Tibial artery (tissue), 4 donors: ENCODE results near the gene LCN15.
"Not testable (repeated sequence)": the region's sequence is repeated elsewhere in the genome, so short reads cannot be mapped to it uniquely, and the experiment has no call there.

Experiments used
- DNase-seq, 2 donors: peaks; one replicate each; pipeline ENCODE4 v3.0.0-alpha.2; 2019
- H3K27ac ChIP-seq, 2 donors: fragments of 200-600 bp; sonication (generic) in 1 of 2; 1 replicate in 1 of 2; 2 replicates in 1 of 2; pipeline ENCODE4 v1.5.1; 2018 to 2019; ENCODE audit warnings: mild to moderate bottlenecking in 1 of 2
- H3K27me3 ChIP-seq, 2 donors: fragments of 200-600 bp; sonication (generic) in 1 of 2; one replicate each; pipeline versions ENCODE4 v1.5.1 to v1.6.0; 2016 to 2019
- H3K36me3 ChIP-seq, 3 donors: fragments of 200-600 bp; sonication (generic) in 2 of 3; one replicate each; pipeline ENCODE4 v1.5.1; 2016 to 2019; ENCODE audit warnings: mild to moderate bottlenecking in 2 of 3
- H3K4me1 ChIP-seq, 4 donors: fragments of 200-600 bp; sonication (generic) in 2 of 4; 1 replicate in 3 of 4; 2 replicates in 1 of 4; pipeline ENCODE4 v1.5.1; 2016 to 2019
- H3K4me3 ChIP-seq, 2 donors: fragments of 200-600 bp; sonication (generic) in 1 of 2; 1 replicate in 1 of 2; 2 replicates in 1 of 2; pipeline ENCODE4 v1.5.1; 2018 to 2019; ENCODE audit warnings: mild to moderate bottlenecking in 2 of 2
- H3K9me3 ChIP-seq, 3 donors: fragments of 200-600 bp; sonication (generic) in 1 of 3; one replicate each; pipeline ENCODE4 v1.5.1; 2016 to 2019
- intact Hi-C: fragments of 100-400 bp; cut with DNase I; formaldehyde crosslinking; loops from one replicate; pipeline ENCODE4 v1.15.0; 2023; ENCODE audit warnings: low total_unique reads
- TF ChIP-seq, protein P1 (sequence below), 2 experiments: fragments of 200-600 bp in 1 of 2; fragments of 450-650 bp in 1 of 2; IDR thresholded peaks; one replicate each; pipeline ENCODE4 v1.5.1; 2017 to 2019; ENCODE audit warnings: antibody characterized with exemption in 2 of 2, mild to moderate bottlenecking in 1 of 2, moderate library complexity in 1 of 2

Gene LCN15

DNA sequence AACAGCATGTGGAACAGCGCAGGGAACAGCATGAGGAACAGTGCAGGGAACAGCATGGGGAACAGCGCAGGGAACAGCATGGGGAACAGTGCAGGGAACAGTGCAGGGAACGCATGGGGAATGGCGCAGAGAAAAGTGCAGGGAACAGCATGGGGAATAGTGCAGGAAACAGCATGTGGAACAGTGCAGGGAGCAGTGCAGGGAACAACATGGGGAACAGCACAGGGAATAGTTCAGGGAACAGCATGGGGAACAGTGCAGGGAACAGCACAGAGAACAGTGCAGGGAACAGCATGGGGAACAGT, 8.2 kb downstream of the LCN15 start:
- Histone ChIP-seq H3K4me1 (peaks cover 0 to 8% (median 0%) of the 10 kb centered on the region in 4 donors), H3K36me3 (no peaks in the 10 kb centered on the region), H3K9me3 (peaks cover 0 to 11% (median 5%) of the 10 kb centered on the region in 3 donors), H3K27me3 (peaks cover 0 to 70% of the 10 kb centered on the region in 2 donors), H3K27ac (no peak overlapping the region), H3K4me3 (no peak overlapping the region)
- intact Hi-C loops: no loop called here
- DNase-seq: no peak
- TF ChIP-seq, protein P1, sequence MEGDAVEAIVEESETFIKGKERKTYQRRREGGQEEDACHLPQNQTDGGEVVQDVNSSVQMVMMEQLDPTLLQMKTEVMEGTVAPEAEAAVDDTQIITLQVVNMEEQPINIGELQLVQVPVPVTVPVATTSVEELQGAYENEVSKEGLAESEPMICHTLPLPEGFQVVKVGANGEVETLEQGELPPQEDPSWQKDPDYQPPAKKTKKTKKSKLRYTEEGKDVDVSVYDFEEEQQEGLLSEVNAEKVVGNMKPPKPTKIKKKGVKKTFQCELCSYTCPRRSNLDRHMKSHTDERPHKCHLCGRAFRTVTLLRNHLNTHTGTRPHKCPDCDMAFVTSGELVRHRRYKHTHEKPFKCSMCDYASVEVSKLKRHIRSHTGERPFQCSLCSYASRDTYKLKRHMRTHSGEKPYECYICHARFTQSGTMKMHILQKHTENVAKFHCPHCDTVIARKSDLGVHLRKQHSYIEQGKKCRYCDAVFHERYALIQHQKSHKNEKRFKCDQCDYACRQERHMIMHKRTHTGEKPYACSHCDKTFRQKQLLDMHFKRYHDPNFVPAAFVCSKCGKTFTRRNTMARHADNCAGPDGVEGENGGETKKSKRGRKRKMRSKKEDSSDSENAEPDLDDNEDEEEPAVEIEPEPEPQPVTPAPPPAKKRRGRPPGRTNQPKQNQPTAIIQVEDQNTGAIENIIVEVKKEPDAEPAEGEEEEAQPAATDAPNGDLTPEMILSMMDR (IDR thresholded peaks at IDR 0.05): no peak

DNA sequence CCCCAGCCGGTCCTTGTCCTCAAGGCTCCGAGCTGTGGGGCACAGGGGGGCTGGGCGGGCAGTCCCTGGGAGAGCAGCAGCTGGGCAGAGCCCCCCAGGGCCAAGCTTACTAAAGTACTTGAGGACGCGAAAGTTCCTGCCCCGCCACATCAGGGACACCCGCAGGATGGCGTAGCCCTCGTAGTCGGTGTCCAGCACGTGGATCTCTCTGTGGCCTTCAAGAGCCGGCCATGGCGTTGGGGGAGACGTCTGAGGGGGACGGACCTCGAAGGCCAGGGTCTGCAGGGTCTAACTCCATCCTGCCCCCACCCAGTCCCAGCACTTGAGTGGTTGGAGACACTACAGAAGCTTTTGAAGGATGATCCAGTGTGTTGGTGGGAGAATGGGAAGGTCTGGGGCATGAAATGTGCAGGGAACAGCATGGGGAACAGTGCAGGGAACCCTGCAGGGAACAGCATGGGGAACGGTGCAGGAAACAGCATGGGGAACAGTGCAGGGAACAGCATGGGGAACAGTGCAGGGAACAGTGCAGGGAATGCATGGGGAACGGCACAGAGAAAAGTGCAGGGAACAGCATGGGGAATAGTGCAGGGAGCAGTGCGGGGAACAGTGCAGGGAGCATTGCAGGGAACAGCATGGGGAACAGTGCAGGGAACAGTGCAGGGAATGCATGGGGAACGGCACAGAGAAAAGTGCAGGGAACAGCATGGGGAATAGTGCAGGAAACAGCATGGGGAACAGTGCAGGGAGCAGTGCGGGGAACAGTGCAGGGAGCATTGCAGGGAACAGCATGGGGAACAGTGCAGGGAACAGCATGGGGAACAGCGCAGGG, 8.8 kb downstream of the LCN15 start:
- H3K4me1 ChIP-seq, DNase-seq, H3K27ac ChIP-seq, H3K4me3 ChIP-seq, H3K36me3 ChIP-seq, intact Hi-C loops: not testable (repeated sequence)
- Histone ChIP-seq H3K9me3 (peaks cover 0 to 11% (median 5%) of the 10 kb centered on the region in 3 donors), H3K27me3 (peaks cover 0 to 66% of the 10 kb centered on the region in 2 donors)

DNA sequence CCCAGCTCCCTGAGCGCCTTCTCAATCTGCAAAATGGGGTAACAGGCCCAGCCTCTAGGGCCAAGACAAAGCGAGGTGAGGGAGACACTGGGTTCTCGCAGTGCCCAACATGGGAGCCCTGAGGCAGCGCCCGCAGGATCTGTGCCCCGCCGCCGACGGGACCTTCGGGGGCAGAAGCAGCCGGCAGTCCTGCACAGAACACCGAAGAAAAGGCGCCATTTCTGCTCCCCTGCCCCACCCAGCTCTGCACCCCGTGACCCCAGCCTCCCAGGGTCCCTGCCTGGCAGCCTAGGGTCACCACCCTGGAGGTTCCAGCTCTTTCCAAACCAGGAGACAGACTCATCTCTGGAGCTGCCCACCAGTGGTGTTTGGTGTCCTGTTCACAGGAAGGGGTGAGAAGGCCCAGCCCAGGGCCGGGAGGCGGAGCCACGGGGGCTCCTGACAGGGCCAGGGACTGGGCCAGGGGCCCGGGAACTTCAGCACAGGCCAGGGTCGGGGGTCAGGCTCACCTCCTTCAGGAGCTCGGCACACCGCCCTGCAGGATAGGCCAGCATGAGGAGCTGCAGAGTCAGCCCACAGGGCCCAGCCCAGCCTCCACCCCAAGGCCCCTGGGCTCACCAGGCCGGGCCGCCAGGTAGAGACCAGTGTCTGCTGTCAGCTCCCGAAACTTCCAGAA, 9.6 kb downstream of the LCN15 start:
- TF ChIP-seq, protein P1 (IDR thresholded peaks at IDR 0.05): no peak
- no peak overlapping the region for H3K4me3 ChIP-seq
- H3K36me3 ChIP-seq: no peaks in the 10 kb centered on the region
- intact Hi-C loops: no loop called here
- peaks cover 0 to 11% (median 5%) of the 10 kb centered on the region in 3 donors for H3K9me3 ChIP-seq
- H3K27ac ChIP-seq: no peak overlapping the region
- H3K4me1 ChIP-seq: no peaks in the 10 kb centered on the region
- no peak for DNase-seq
- peaks cover 0 to 58% of the 10 kb centered on the region in 2 donors for H3K27me3 ChIP-seq

DNA sequence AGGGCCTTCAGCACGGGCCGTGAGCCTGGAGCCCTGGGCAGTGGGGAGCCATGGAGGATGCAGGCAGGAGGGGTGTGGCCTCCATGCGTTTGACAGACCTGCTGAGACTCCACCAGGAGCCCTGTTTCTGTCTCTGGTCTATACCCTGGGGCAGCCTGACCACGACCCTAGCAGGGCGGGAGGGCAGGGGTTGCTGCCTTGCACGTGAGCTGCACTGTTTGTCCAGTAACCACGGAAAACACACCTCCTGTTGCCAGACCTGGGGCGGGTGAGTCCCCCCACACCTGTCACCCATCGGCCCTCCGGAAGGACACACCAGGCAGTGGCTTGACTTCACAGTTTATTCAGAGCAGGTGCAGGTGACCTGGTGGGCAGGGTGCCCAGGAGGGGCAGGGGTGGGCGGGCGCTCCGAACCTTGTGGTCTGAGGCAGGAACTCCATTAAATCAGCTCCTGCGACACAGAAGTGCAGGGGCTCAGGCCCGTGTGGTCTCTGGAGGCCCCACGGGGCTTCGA, 10.2 kb downstream of the LCN15 start:
- H3K27ac ChIP-seq: no peak overlapping the region
- H3K4me3 ChIP-seq: no peak overlapping the region
- no peaks in the 10 kb centered on the region for H3K4me1 ChIP-seq

DNA sequence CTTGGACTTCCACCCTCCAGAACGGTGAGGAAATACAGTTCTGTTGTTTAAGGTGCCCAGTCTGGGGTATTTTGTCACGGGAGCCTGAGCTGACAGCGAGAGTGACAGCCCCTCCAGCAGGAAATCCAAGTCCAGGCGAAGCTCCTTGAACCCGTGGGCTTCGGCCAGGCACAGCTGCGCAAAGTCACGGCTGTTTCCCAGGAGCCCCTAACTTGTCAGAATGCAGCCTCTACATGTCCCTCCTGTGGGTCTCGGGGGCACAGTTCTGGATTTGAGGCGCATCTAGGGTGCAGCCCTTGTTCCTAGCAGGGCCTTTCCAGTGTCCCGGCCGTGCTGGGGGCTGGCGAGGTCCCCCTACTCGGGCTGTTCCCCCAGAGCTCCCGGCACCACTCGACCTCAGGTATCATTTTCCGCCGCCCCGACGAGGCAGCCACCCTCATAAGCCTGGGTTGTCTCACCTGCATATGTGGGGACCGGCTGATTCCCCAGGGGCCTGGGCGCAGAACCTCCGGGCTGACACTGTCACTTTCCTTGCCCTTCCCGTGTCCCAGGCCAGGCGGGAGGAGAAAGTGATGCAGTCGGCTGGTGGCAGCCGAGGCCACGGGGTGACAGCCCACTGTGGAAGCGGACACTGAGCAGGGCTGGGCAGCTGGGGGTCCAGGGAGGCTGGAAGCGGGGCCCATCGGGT, 10.8 kb downstream of the LCN15 start:
- Histone ChIP-seq H3K4me1 (no peaks in the 10 kb centered on the region), H3K27me3 (peaks cover 0 to 59% of the 10 kb centered on the region in 2 donors), H3K36me3 (no peaks in the 10 kb centered on the region), H3K27ac (no peak overlapping the region), H3K4me3 (no peak overlapping the region), H3K9me3 (peaks cover 0 to 11% (median 5%) of the 10 kb centered on the region in 3 donors)
- intact Hi-C loops: no loop called here
- TF ChIP-seq, protein P1 (IDR thresholded peaks at IDR 0.05): no peak
- DNase-seq: no peak

More for the DNA sequence above, 10.2 kb downstream of the LCN15 start:
- Histone ChIP-seq H3K9me3 (peaks cover 0 to 11% (median 5%) of the 10 kb centered on the region in 3 donors), H3K27me3 (peaks cover 0 to 57% of the 10 kb centered on the region in 2 donors), H3K36me3 (no peaks in the 10 kb centered on the region)
- DNase-seq: no peak
- intact Hi-C loops: no loop called here
- TF ChIP-seq, protein P1 (IDR thresholded peaks at IDR 0.05): no peak
